Stimulated activated CD8-positive, alpha-beta memory T cell treated with anti-CD3 and anti-CD28 coated beads, Interleukin-15, amount 100 ng/mL, for 48 hours (primary cell): ENCODE measurements around the gene CCR4.
"Not testable (repeated sequence)": the region's sequence is repeated elsewhere in the genome, so short reads cannot be mapped to it uniquely, and the experiment has no call there.

Experiments
- DNase-seq, 2 donors: peaks; one replicate each; pipeline ENCODE4 v3.0.0-alpha.2; 2020; ENCODE audit warnings: low read depth in 2 of 2

Gene CCR4

DNA sequence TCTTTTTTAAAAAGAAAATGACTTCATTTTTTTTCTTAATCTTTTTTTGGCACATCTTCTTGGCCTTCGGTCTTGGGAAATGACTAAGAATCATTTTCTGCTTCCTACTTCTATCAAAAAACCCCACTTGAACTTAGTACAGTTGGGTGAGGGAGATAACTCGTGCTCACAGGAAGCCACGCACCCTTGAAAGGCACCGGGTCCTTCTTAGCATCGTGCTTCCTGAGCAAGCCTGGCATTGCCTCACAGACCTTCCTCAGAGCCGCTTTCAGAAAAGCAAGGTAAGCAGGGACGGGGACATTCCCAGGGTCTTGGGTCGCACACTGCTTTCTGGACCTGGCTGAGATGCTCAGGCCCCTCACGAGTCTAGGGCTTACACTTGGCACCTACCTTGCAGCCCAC is at the start of gene CCR4:
CCR4 (plus strand) TSS at position 235 of the 402 bp plus-strand sequence. CDS start 1,779 bp downstream, outside the sequence.
- peak in 1 of 2 donors; percentile 52 for DNase-seq

GRCh38 chr3:32902887-32903371 is 48.5 kb upstream of the CCR4 start:
- peak; percentile 13 to 42 for DNase-seq

DNA sequence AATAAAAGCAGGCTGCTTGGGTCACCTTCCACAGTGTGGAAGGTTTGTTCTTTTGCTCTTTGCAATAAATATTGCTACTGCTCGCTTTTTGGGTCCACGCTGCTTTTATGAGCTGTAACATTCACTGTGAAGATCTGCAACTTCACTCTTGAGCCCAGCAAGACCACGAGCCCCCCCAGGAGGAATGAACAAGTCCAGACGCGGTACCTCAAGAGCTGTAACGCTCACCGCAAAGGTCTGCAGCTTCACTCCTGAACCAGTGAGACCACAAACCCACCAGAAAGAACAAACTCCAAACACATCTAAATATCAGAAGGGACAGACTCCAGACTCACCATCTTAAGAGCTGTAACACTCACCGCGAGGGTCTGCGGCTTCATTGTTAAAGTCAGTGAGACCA is 47.5 kb upstream of the CCR4 start:
- no peak for DNase-seq

DNA sequence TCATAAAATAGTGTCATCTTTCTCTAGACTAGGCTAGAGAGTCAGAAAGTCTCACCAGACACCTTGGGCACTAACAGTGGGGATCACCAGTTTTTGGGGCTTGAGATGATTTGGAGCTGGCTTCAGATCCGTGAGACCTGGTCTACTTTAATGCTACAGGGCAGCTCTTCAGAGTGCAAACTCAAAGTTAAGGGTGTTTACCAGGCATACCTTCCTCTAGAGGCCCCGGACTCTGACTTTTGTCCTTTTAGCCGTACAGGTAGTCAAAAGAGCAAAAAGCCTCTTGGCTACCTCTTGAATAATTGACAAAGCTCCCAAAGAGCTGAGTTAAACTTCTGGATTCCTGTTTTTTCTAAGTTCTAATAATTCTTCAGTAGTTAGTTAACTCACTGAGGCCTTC is 41.4 kb upstream of the CCR4 start:
- DNase-seq, result no peak

- DNase-seq, result no peak
These were observed 40.5 kb upstream of the CCR4 start for GRCh38 chr3:32910954-32911353.

DNA sequence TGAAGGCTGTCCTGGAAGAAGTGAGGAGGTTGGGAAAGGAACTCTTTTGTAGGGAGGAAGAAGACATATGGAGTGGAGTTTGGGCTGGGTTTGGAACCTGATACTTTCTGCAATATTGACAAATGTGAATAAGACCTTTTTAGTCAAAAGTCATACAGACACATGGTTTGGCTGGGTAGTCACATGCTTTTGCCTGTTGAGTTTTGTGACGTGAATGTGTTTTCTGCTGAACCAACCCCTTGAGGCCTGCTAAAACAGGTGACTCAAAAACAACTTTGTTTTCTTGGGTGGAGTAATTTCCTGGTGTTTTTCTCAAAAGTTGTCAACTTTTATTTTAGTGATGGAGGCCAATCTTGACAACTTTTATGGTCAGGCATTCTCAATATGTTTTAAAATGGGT is 39.4 kb upstream of the CCR4 start:
- DNase-seq, result no peak

GRCh38 chr3:32913790-32914446 is 37.5 kb upstream of the CCR4 start:
- no peak for DNase-seq

- DNase-seq, result no peak
These were observed 31.5 kb upstream of the CCR4 start for GRCh38 chr3:32919920-32920319.

- no peak for DNase-seq
These were observed 29.4 kb upstream of the CCR4 start for GRCh38 chr3:32922078-32922477.

- DNase-seq, result no peak
These were observed 21.3 kb upstream of the CCR4 start for GRCh38 chr3:32930161-32930560.

DNA sequence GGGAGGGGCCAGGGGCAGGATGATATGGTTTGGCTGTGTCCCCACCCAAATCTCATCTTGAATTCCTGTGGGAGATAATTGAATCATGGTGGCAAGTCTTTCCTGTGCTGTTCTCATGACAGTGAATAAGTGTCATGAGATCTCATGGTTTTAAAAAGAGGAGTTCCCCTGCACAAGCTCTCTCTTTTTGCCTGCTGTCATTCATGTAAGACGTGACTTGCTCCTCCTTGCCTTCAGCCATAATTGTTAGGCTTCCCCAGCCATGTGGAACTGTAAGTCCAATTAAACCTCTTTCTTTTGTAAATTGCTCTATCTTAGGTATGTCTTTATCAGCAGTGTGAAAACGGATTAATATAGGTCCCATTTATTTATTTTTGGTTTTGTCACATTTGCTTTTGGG is 20.2 kb upstream of the CCR4 start:
- DNase-seq, result not testable (repeated sequence)

GRCh38 chr3:32934150-32934742 is 17.2 kb upstream of the CCR4 start:
- no peak for DNase-seq

- no peak for DNase-seq
These were observed 14.1 kb upstream of the CCR4 start for GRCh38 chr3:32937331-32937730.

- DNase-seq, result not testable (repeated sequence)
These were observed 11.7 kb upstream of the CCR4 start for GRCh38 chr3:32939531-32940284.

DNA sequence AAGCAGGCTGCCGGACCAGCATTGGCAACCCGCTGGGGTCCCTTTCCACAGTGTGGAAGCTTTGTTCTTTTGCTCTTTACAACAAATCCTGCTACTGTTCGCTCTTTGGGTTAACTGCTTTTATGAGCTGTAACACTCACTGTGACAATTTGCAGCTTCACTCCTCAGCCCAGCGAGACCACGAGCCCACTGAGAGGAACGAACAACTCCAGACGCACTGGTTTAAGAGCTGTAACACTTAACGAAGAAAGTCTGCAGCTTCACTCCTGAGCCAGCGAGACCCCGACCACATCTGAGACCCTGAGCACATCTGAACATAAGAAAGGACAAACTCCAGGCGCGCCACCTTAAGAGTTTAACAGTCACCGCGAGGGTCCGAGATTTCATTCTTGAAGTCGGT is 10.7 kb upstream of the CCR4 start:
- DNase-seq, result no peak

- no peak for DNase-seq
These were observed 6.3 kb upstream of the CCR4 start for GRCh38 chr3:32945136-32945535.

- not testable (repeated sequence) for DNase-seq
These were observed 5.8 kb upstream of the CCR4 start for GRCh38 chr3:32945598-32945997.

- no peak for DNase-seq
These were observed 4.3 kb upstream of the CCR4 start for GRCh38 chr3:32946973-32947788.

DNA sequence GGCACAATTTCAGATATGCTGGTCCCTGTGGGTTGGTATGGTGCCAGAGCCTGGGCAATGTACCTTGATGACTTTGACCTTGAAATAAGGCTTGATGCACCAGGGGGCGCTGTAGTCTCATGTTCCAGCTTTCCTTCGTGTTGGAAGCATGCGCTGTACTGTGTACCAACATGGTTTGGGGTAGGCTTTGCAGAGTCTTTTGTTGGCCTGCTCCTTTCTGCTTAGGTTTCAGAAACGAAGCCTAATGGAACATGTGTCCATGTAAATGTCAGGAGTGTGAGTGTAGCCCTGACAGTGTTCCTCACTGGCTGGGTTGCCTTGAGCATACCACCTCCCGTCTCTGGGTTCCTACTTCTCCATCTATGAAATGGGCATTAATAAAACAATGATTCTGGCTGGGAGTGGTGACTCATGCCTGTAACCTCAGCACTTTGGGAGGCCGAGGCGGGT is 3.6 kb upstream of the CCR4 start:
- peak; percentile 82 for DNase-seq

- no peak for DNase-seq
These were observed 2.6 kb upstream of the CCR4 start for GRCh38 chr3:32948625-32949445.

GRCh38 chr3:32950516-32950915 is 928 bp upstream of the CCR4 start:
- no peak for DNase-seq
